SU-DHL-6 (cell line): Measurements from ENCODE around the gene CENPX.

Source experiments
- H2AFZ ChIP-seq: fragments of 200-600 bp; sonication (generic); 2 replicates; pipeline ENCODE4 v1.6.1; 2014; ENCODE audit warnings: low read depth, mild to moderate bottlenecking, moderate library complexity, mixed read lengths, antibody characterized with exemption, low read length; ENCODE audit not compliant: severe bottlenecking
- H3F3A ChIP-seq: fragments of 200-600 bp; shearing (Covaris generic); 2 replicates; pipeline ENCODE4 v1.6.0; 2016; ENCODE audit warnings: antibody characterized with exemption, mild to moderate bottlenecking; ENCODE audit not compliant: insufficient read depth
- H3K27ac ChIP-seq: fragments of 200-600 bp; sonication (generic); 2 replicates; pipeline ENCODE4 v1.5.1; 2016; ENCODE audit warnings: low read depth, mild to moderate bottlenecking, low read length, moderate library complexity, mixed read lengths
- H3K27me3 ChIP-seq: fragments of 200-600 bp; sonication (generic), shearing (Covaris generic); 2 replicates; pipeline ENCODE4 v1.6.0; 2014; ENCODE audit warnings: mild to moderate bottlenecking, low read length
- H3K36me3 ChIP-seq: fragments of 200-600 bp; sonication (generic); 2 replicates; pipeline ENCODE4 v1.6.1; 2014; ENCODE audit warnings: mild to moderate bottlenecking, low read length, mixed read lengths
- H3K4me2 ChIP-seq: fragments of 300-600, 200-600 bp; shearing (Covaris generic), sonication (generic); 2 replicates; pipeline ENCODE4 v1.6.0; 2014; ENCODE audit warnings: low read length, low read depth, mild to moderate bottlenecking; ENCODE audit not compliant: poor library complexity, severe bottlenecking
- H3K4me3 ChIP-seq: fragments of 200-600 bp; sonication (generic); 2 replicates; pipeline ENCODE4 v1.5.1; 2014; ENCODE audit warnings: antibody characterized with exemption, low read length, mild to moderate bottlenecking, mixed read lengths; ENCODE audit not compliant: insufficient read depth, poor library complexity, severe bottlenecking
- H3K79me2 ChIP-seq: fragments of 200-600 bp; sonication (generic); 2 replicates; pipeline ENCODE4 v1.6.1; 2014; ENCODE audit warnings: mild to moderate bottlenecking, low read length, moderate library complexity; ENCODE audit not compliant: insufficient read depth
- H3K9ac ChIP-seq: fragments of 200-600 bp; sonication (generic); 2 replicates; pipeline ENCODE4 v1.7.0; 2014; ENCODE audit warnings: mild to moderate bottlenecking, low read length
- H3K9me2 ChIP-seq: fragments of 200-600 bp; sonication (generic); replicated peaks from 2 replicates; pipeline ENCODE4 v1.6.1; 2014; ENCODE audit warnings: low read length; ENCODE audit not compliant: insufficient read depth
- H3K9me3 ChIP-seq: fragments of 200-600 bp; sonication (generic); 2 replicates; pipeline ENCODE4 v1.6.1; 2014; ENCODE audit warnings: low read length, mixed read lengths; ENCODE audit not compliant: insufficient read depth
- H4K20me1 ChIP-seq: fragments of 200-600 bp; sonication (generic); 2 replicates; pipeline ENCODE4 v1.6.1; 2014; ENCODE audit warnings: low read depth, mild to moderate bottlenecking, antibody characterized with exemption, low read length, moderate library complexity, mixed read lengths
- CTCF ChIP-seq: fragments of 200-600 bp; sonication (generic); IDR thresholded peaks from one replicate; pipeline ENCODE4 v1.5.1; 2017; ENCODE audit warnings: antibody characterized with exemption, mild to moderate bottlenecking, low read length, moderate library complexity; ENCODE audit not compliant: insufficient read depth, poor library complexity, severe bottlenecking
- EZH2phosphoT487 ChIP-seq: fragments of 200-600 bp; sonication (generic), shearing (Covaris generic); conservative IDR thresholded peaks from 2 replicates; pipeline ENCODE4 v1.6.1; 2018; ENCODE audit warnings: mild to moderate bottlenecking, antibody characterized with exemption, low read length, moderate library complexity, mixed read lengths

The CENPX gene

GRCh38 chr17:82005701-82006348, 16.9 kb downstream of the CENPX start:
- H3K4me2 ChIP-seq: no peak overlapping the region
- H3K9ac ChIP-seq: no peak overlapping the region
- no peak overlapping the region for H3K27ac ChIP-seq
- no peak overlapping the region for H3K4me3 ChIP-seq
- H3K9me3 ChIP-seq: no peaks in the 10 kb centered on the region
- no peak for TF ChIP-seq CTCF
- TF ChIP-seq EZH2phosphoT487: no peak
- no peaks in the 10 kb centered on the region for H3K36me3 ChIP-seq
- H3F3A ChIP-seq: no peaks in the 10 kb centered on the region
- H3K9me2 ChIP-seq: no peaks in the 10 kb centered on the region
- H2AFZ ChIP-seq: no peak overlapping the region
- no peaks in the 10 kb centered on the region for H3K79me2 ChIP-seq
- no peaks in the 10 kb centered on the region for H3K27me3 ChIP-seq
- no peaks in the 10 kb centered on the region for H4K20me1 ChIP-seq

GRCh38 chr17:82004517-82005455, 17.9 kb downstream of the CENPX start:
- H4K20me1 ChIP-seq: no peaks in the 10 kb centered on the region
- no peak overlapping the region for H3K4me3 ChIP-seq
- no peaks in the 10 kb centered on the region for H3F3A ChIP-seq
- no peaks in the 10 kb centered on the region for H3K27me3 ChIP-seq
- no peak overlapping the region for H3K4me2 ChIP-seq
- H3K9ac ChIP-seq: no peak overlapping the region
- no peak overlapping the region for H3K27ac ChIP-seq
- no peaks in the 10 kb centered on the region for H3K36me3 ChIP-seq
- H3K9me3 ChIP-seq: no peaks in the 10 kb centered on the region
- no peak overlapping the region for H2AFZ ChIP-seq
- TF ChIP-seq CTCF (no peak), EZH2phosphoT487 (no peak)
- H3K79me2 ChIP-seq: no peaks in the 10 kb centered on the region
- H3K9me2 ChIP-seq: no peaks in the 10 kb centered on the region

GRCh38 chr17:82003411-82004381, 19.0 kb downstream of the CENPX start:
- H3K27me3 ChIP-seq: no peaks in the 10 kb centered on the region
- H3K79me2 ChIP-seq: no peaks in the 10 kb centered on the region
- no peak overlapping the region for H3K4me3 ChIP-seq
- H4K20me1 ChIP-seq: no peaks in the 10 kb centered on the region
- H3K4me2 ChIP-seq: no peak overlapping the region
- no peak overlapping the region for H3K27ac ChIP-seq
- H3K36me3 ChIP-seq: no peaks in the 10 kb centered on the region
- H2AFZ ChIP-seq: no peak overlapping the region
- H3K9me3 ChIP-seq: no peaks in the 10 kb centered on the region
- TF ChIP-seq EZH2phosphoT487: no peak
- no peak for TF ChIP-seq CTCF
- H3K9ac ChIP-seq: no peak overlapping the region
- no peaks in the 10 kb centered on the region for H3F3A ChIP-seq
- no peaks in the 10 kb centered on the region for H3K9me2 ChIP-seq
